ENCODE measurements around the gene LMBR1.
"Not testable (repeated sequence)": the region's sequence is repeated elsewhere in the genome, so short reads cannot be mapped to it uniquely, and the experiment has no call there.

DNA sequence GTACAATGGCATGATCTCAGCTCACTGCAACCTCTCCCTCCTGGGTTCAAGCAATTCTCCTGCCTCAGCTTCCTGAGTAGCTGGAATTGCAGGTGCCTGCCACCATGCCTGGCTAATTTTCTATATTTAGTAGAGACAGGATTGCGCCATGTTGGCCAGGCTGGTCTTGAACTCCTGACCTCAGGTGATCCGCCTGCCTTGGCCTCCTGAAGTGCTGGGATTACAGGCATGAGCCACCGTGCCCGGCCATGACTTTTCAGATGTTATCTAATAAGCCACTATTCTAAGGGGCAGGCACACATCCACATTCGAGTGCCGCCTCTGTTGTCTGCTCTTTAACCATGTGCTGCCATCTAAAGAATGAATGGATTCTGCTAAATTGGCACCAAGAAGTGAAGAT, 29.3 kb upstream of the LMBR1 start:
- TF ChIP-seq, protein P1, sequence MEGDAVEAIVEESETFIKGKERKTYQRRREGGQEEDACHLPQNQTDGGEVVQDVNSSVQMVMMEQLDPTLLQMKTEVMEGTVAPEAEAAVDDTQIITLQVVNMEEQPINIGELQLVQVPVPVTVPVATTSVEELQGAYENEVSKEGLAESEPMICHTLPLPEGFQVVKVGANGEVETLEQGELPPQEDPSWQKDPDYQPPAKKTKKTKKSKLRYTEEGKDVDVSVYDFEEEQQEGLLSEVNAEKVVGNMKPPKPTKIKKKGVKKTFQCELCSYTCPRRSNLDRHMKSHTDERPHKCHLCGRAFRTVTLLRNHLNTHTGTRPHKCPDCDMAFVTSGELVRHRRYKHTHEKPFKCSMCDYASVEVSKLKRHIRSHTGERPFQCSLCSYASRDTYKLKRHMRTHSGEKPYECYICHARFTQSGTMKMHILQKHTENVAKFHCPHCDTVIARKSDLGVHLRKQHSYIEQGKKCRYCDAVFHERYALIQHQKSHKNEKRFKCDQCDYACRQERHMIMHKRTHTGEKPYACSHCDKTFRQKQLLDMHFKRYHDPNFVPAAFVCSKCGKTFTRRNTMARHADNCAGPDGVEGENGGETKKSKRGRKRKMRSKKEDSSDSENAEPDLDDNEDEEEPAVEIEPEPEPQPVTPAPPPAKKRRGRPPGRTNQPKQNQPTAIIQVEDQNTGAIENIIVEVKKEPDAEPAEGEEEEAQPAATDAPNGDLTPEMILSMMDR (IDR thresholded peaks at IDR 0.05): not testable (repeated sequence)
- TF ChIP-seq POLR2A (IDR thresholded peaks at IDR 0.05; ENCODE audit: low read depth): not testable (repeated sequence)
